Activated gamma-delta T cell (primary cell): ENCODE results near the gene RUNDC1.
"Not testable (repeated sequence)": the region's sequence is repeated elsewhere in the genome, so short reads cannot be mapped to it uniquely, and the experiment has no call there.

ENCODE experiments used
- DNase-seq: peaks from one replicate; lab custom pipeline; 2025; lab: John Stamatoyannopoulos, UW

Gene RUNDC1

DNA sequence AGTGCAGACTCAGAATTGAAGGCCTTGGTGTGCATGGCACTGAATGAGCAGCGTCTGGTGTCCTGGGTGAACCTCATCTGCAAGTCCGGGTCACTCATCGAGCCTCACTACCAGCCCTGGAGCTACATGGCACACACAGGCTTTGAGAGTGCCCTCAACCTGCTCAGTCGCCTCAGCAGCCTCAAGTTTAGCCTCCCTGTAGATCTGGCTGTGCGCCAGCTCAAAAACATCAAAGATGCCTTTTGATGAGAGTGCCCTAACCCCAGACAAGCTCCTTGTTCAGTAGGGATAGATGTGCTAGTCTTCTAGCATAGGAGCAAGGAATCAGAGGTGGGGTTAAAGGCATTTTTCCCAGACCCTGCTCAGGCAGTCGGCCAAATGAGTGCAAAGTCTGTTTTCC is 11.1 kb downstream of the RUNDC1 start:
- DNase-seq = no peak

DNA sequence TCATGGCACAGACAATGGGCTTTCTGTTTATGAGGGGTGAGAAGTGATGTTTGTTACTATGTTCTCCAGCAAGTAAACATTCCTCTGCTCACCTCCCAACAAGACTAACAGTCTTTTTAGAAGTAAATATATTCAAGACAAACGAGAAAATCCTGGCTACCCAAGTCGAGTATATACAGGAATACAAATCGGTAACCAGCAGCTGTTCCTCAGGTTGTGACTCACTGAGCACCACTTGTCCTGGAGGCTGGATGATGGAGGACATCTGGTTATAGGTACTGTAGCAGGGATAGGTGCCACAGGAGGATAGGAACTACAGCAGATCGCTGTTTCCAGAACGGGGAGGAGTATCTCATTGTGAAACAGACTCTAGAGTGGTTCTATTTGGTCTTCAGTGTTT is 12.5 kb downstream of the RUNDC1 start:
- DNase-seq = no peak

DNA sequence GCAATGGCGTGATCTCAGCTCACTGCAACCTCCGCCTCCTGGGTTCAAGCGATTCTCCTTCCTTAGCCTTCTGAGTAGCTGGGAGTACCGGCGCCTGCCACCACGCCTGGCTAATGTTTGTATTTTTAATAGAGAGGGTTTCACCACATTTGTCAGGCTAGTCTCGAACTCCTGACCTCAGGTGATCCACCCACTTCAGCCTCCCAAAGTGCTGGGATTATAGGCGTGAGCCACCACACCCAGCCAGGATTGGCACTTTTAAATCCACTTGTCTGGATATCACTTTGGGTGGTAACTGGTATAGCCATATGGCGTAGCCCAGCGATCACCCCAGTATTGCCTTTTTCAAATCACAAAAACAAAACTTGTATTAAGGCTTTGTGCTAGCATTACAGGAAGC is 13.5 kb downstream of the RUNDC1 start:
- not testable (repeated sequence) for DNase-seq

DNA sequence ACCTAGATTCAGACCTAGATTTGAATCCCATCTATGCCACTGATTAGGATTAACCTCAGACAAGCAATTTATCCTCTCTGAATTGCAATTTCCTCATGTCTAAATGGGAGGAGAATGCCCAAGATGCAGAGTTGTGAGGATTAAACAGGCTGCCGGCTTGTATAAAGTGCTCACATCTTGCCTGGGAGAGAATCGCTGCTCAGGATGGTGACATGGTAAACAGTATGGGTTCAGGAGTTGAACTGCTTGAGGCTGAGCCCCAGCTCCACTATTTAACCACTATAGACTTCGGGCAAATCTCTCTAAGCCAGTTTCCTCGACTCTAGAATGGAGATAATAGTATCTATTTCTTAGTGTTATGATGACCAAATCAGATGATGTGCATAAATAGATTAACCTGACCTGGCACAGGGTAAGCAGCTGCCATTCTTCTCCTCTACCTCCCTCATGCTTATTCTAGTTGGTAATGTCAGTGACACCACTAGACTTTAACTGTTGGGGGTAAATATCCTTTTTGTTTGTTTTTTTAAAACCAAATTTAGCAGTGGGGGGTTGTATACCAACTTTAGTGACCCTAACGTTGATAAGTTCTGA is 17.1 kb downstream of the RUNDC1 start:
- DNase-seq = no peak

DNA sequence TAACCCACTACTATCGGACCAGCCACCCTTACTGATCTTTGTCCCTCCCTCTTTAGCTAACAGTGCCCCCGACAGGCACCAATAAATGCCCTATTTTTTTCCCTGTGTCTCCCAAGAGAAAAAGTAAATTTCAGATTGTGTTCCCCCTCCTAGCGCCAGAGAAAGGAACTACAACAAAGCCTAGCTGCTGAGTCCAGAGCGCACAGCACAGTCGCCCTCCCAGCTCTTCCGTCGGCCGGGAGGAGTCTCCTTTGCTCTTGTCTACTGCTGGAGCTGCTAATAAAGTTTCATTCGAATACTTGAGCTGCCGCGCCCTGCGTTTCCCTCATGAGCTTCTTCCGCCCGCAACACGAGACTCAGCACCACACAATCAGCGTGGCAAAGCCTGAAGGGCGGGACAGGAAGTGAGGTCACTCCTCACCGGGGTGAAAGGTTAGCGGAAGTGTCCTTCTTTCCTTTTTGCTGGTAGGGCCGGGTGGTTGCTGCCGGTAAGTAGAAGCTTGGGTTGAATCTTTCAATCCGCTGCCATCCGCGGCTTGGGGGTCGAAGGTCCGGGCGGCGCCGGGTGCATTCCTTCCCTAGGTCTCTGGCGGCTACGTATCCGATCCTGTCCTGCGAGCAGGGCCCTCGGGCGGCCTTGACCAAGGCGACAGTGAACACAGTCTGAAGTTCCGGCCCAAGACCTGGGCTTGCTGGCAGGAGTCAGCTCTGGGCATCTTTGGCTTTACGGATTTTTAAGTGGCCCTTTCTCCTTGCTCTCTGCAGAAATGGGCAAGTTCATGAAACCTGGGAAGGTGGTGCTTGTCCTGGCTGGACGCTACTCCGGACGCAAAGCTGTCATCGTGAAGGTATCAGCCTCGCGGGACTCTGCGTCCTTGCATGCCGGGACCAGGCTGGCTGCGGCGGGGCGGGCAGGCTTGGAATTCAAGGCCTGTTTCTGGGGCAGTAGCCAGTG is 17.9 kb downstream of the RUNDC1 start, which contains the start of gene RPL27:
TSS of gene RPL27 (plus strand) at position 436 of the 955 bp plus-strand sequence. CDS start at position 768, 332 bp downstream.
- peak; percentile 52 for DNase-seq

DNA sequence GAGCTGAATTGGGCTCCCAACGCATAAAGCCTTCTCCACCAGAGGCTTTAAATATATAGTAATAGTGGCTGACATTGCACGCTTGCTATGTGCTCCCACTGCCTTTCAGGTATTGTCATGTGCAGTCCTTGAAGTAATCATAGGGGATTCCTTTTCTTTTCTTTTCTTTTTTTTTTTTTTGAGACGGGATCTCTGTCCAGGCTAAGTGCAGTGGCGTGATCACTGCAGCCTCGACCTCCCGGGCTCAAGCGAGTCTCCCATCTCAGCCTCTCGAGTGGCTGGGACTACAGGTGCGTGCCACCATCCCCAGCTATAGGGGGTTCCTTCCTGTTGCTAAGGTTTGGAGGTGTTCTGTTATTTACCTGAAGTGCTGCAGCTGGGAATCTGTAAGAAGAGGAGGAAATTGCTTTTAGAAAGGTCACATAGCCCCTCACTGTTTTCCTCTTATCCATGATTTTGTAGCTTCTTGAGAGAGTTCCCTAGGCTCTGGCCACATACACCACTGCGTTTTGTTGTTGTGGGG is 18.7 kb downstream of the RUNDC1 start:
- no peak for DNase-seq

DNA sequence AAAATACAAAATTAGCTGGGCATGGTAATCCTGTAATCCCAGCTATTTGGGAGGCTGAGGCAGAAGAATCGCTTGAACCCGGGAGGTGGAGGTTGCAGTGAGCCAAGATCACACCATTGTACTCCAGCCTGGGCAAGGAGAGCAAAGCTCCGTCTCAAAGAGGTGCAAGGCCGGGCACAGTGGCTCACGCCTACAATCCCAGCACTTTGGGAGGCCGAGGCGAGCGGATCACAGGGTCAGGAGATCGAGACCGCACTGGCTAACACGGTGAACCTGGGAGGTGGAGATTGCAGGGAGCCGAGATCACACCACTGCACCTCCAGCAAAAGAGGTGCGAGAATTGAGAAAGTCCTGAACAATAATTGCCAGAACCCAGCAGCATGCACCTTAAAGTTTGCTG is 20.5 kb downstream of the RUNDC1 start:
- not testable (repeated sequence) for DNase-seq

DNA sequence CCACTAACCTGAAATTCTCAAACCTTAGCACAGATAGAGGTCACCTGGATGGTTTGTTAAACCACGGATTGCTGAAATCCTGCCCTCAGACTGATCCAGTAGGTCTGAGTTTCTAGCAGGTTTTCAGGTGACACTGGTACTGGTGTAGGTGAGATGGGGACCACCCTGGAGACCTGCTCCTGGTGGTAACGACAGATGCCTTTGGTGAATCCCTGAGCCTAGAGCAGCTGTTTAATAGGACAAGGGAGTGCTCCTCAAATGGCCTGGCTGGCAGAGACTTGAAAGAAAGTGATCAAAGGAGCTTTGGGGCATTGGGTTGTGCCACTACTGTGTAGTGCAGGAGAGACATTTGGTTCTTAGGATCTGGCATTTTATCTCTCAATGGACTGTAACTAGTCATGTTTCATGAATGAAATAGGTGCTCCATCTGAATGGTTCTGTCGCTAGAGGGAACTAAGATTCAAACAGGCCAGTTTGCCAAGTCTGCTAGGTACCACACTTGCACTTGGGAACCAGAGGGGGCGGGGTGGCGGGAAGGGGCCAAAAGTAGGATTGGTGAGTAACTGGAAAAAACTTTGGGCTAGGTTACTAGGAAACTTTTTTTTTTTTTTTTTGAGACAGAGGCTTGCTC is 23.3 kb downstream of the RUNDC1 start:
- DNase-seq = no peak

DNA sequence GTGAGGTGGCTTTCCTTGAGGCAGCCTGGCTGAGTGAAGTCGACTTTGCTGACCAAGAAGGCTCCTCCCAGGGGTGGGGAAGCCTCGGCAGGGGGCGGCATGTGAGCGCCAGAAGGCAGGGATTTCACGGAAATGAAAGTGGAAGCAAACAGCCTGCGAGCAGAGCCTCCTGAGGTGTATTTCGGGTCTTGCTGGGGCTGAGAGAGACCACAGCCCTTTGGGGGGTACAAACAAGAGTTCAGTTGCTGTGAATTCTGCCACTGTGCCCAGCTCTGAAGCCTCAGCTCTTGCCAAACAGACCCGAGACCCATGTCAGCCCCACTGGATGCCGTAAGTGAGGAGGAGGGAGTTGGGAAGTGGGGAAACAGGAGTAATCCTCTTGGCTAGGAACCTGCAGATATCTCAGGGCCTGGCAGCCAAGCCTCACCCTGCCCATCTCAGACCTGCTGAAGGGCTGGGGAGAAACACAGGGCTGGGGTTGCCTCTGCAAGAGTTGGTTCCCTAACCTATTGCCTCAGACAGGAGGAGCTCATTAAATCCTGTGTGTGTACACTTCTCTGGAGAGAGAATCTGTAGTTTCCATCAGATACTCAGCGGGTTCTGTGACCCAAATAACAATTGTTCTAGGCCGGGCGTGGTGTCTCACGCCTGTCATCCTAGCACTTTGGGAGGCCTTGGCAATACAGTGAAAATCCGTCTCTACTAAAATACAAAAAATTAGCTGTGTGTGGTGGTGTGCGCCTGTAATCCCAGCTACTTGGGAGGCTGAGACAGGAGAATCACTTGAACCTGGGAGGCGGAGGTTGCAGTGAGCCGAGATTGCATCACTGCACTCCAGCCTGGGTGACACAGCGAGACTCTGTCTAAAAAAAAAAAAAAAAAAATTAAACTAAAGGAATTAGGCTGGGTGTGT is 26.5 kb downstream of the RUNDC1 start, which contains the start of gene IFI35:
TSS of gene IFI35 (plus strand) at position 146 of the 913 bp plus-strand sequence. CDS start at position 310, 164 bp downstream.
- peak; percentile 51 for DNase-seq

DNA sequence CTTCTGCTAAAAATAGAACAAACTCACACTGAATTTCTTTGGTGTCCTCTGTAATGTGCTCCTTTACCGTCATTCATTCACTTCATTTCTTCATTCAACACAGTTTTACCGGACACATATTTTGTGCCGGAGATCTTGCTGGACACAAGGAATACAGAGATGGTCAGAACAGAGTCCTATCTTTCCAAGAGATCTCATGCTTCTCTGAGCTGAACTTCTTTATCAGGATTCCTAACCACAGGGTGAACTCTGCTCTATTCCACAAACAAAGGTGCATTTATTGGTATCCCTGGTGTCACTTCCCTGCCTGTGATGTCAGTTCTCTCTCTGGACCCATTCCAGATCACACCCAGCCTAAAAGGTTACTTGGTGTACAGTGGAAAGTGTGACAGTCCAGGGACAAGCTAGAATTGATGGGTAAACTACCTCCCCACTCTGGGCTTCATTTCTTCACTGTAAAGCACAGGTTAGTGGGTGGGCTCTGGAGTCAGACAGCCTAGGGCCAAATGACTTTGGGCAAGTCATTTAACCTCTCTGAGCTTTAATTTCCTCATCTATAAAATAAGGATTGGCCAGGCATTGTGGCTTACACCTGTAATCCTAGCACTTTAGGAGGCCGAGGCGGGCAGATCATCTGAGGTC is 30.4 kb downstream of the RUNDC1 start:
- DNase-seq = no peak

DNA sequence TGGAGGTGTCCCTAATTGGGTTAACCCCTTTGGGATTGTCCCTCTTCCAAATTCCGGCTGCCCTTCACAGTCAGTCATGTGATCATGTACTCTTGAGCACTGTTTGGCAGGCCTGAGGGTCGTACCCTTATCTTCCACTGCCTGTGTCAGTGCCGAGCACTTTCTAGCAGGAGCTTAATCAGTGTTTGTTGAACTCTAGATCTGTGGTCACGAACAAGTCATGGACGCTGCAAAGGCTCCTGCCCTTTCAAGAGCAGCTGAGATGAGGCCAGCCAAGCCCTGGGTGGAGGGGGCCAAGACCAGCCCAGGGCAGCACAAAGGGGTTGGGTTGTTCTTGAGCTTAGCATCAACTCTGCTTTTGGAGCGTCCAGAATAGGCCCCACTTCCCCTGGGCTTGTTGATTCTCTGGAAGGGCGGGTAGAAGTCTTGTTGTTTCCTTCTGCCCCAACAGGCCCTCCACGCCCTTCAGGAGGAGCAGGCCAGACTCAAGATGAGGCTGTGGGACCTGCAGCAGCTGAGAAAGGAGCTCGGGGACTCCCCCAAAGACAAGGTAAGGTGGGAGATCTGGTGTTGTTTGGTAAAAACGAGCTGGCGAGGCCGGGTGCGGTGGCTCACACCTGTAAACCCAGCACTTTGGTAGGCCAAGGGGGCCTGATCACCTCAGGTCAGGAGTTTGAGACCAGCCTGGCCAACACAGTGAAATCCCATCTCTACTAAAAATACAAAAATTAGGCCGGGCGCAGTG is 31.5 kb downstream of the RUNDC1 start:
- no peak for DNase-seq

DNA sequence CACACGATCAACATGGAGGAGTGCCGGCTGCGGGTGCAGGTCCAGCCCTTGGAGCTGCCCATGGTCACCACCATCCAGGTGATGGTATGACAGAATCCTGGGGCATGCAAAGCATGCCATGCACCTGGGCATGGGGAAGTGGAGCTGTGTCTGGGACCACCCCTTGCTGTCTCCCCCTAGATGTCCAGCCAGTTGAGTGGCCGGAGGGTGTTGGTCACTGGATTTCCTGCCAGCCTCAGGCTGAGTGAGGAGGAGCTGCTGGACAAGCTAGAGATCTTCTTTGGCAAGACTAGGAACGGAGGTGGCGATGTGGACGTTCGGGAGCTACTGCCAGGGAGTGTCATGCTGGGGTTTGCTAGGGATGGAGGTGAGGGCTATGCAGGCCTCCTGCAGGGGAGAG is 32.9 kb downstream of the RUNDC1 start:
- DNase-seq = no peak

DNA sequence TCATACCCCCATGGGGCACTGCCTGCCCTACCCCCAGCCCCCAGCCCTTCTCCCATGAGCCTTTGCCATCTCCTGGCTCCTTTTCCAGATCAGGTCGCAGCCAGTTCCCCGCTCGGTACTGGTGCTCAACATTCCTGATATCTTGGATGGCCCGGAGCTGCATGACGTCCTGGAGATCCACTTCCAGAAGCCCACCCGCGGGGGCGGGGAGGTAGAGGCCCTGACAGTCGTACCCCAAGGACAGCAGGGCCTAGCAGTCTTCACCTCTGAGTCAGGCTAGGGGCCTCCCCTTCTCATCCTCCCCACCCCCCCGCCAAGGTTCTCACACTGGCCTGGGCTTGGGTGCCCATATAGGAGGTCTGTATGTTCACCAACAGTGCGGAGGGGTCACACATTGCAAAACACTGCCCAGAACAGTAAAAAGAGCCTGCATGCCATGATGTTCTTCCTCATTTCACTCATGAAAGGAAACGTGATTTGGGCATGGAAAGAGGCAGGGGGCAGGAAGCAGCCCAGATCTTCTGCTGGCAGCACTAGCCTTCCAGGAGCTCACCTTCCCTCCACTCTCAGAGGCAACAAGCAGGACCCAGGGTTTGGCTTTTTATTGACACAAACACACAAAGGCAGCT is 33.8 kb downstream of the RUNDC1 start:
- no peak for DNase-seq

DNA sequence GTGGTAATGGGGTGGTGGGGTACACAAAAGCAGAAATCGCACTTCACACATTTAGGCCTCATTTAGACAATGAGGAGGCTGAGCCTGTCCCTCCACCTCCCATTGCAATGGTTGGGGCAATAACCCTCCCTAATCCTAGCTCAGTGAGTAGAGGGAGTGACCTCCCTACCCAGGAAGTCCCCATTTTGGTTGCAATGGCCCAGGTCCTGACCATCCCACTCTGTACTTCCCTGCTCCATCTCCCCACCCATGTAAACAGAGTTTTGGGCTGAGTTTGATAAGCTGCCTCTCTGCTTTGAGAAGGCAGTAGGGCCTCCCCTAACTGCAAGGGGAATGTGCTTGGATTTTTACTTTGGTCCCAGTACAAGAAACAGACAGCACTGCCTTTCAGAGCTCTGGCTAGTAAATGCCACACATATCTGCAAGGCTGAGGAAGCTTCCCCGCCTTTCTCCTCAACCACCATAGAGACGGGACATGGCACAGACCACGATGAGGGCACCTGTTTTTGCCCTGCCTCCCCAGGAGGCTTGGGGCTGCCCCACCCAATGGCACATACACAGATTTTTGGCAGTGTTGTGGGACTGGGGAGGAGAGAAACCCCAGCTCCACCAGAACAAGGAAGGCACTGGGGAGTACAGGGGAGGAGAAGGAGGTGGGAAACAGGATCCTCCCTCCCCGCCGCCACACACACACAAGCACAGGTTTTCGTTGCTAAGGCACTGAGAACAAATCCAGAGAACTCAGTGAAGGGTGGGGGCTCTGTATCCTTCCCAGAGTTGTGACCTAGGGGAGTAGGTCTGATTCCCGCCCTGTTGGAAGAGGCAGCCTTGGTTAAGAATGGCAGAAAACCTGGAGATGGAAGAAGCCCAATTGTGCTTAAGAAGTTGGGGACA is 34.5 kb downstream of the RUNDC1 start:
- DNase-seq = no peak

DNA sequence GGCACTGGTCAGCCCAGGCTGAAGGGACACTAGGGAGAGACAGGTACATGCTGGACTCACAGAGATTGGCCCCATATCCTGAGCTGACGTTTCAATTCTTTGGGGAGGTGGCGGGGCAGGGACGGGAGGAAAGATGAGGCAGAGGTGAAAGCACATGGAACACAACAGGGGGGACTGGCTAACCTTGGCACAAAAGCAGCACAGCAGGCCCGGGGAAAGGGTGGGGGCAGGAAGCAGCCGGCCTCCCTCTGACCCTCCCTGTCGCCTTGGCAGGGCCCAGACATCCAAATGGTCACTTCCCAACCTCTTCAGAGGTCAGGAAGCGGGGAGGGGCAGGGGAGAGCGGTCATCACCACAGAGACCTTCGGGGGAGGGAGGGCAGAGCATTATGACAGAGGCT is 35.2 kb downstream of the RUNDC1 start:
- DNase-seq = no peak

DNA sequence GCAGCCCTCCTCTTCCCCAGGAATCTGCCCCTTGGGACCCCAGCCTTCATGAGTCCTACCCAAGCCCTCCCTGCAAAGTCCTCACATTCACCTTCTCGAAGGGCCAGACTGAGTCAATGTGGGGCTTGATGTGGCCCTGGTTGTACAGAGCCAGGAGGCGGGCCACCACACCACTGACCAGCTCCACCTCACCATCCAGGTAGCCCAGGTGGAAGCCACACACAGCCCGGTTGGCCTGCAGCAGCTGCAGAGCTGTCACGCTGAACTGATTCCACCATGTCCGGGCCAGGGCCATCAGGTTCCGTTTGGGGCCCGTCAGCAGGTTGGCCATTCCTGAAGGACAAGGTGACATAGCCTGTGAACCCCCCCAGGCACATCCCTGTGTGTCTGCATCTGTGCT is 35.9 kb downstream of the RUNDC1 start:
- no peak for DNase-seq

DNA sequence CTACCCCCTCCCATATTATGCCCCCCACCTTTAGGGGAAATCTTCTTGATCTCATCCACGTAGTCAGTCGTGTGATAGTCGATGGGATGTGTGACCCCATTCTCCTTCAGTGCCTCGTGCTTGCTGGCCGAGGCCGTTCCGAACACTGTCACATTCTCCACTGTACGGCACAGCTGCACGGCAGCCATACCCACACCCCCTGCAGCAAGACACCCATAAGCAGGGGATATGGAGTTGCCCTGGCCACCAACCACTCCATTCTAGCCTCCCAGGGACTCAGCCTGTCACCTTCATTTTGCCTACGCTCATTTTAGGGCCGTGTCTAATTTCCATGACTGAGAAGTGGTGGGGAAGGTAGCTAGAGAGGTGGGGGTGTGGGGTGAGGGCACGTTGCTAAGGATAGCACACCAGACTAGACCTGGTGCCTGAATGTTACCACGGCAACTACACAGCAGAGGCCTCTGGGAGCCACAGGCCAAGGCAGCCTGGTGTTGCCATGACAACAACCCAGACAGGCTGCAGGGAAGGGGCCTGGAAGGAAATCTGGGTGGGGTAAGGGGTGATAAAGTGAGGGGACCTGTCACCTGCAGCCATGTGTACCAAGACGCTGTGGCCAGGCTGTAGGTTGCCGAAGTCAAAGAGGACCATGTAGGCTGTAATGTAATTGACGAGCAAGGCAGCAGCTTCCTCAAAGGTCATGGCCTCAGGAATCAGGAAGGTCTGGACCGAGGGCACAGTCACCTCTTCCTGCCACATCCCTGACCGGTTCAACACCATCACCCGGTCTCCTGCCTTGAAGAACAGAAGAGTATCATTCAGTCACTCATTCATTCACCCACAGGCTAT is 37.9 kb downstream of the RUNDC1 start:
- DNase-seq = no peak

DNA sequence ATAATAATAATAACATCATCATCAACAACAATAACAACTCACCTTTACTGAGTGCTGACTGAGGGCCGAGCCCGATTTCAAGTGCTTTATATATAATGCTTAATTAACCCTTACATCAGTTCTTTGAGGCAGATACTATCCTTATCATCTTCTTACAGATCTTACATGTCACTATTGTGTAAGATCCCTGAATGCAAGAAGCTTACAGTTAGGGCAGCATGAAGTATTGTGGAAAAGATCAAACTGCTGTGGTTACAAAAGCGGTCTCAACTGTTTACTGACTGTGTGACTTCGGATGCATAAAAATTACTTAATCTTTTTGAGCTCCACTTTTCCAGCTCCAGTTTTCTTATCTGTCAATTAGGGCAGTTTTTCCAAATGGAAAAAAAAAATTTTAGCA is 38.6 kb downstream of the RUNDC1 start:
- DNase-seq = no peak
